HFF-Myc (cell line): ENCODE results near the gene OGFOD2.

ENCODE experiments used
- DNase-seq: peaks from one replicate; pipeline ENCODE4 v3.0.0-alpha.2; 2011; ENCODE audit warnings: low read depth; ENCODE audit errors: extremely low read depth
- H3K4me3 ChIP-seq: replicated peaks from 2 replicates; pipeline ENCODE4 v1.5.1; 2011; ENCODE audit warnings: low read depth, mild to moderate bottlenecking, control low read depth, low read length
- TF ChIP-seq, protein P1 (sequence below): IDR thresholded peaks from 2 replicates; pipeline ENCODE4 v1.5.1; 2012; ENCODE audit warnings: mild to moderate bottlenecking, low read depth, low read length, control low read depth; ENCODE audit errors: missing control alignments

OGFOD2 gene

GRCh38 chr12:122994781-122995502 lies 19.9 kb downstream of the OGFOD2 start:
- TF ChIP-seq, protein P1, sequence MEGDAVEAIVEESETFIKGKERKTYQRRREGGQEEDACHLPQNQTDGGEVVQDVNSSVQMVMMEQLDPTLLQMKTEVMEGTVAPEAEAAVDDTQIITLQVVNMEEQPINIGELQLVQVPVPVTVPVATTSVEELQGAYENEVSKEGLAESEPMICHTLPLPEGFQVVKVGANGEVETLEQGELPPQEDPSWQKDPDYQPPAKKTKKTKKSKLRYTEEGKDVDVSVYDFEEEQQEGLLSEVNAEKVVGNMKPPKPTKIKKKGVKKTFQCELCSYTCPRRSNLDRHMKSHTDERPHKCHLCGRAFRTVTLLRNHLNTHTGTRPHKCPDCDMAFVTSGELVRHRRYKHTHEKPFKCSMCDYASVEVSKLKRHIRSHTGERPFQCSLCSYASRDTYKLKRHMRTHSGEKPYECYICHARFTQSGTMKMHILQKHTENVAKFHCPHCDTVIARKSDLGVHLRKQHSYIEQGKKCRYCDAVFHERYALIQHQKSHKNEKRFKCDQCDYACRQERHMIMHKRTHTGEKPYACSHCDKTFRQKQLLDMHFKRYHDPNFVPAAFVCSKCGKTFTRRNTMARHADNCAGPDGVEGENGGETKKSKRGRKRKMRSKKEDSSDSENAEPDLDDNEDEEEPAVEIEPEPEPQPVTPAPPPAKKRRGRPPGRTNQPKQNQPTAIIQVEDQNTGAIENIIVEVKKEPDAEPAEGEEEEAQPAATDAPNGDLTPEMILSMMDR, result no peak
- no peak overlapping the region for H3K4me3 ChIP-seq
- no peak for DNase-seq

DNA sequence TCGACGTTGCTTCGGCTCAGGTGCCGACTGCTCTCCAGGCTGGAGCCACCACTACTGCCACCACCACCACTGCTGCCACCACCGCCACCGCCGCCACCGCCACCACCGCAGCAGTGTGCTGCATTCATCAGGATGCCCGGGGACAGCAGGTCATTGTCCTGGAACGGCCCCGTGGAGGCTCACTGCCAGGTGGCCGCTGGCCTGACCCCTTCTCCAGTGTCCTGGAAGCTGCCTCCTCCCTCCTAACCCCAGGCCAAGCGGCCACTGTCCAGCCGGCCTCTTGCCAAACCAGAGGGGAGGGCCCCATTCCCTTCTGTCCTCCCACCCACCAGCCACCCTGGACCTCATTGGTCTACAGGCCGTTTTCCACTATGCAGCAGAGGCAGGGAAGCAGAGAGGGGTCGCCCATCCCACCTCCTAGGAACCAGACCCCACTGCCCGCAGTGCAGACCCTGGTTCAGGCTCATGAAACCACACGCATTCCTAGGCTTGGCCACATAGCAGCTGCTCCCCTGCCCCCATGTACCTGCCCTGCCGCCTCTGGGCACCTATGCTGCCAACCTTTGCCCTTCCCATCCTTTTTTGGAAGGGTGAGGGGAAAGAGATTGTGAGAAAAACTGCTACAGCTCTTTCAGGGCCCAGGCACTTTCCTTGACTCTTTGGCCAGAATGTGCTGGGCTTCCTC lies 20.6 kb downstream of the OGFOD2 start:
- TF ChIP-seq, protein P1, result no peak
- no peak for DNase-seq
- H3K4me3 ChIP-seq, result no peak overlapping the region

DNA sequence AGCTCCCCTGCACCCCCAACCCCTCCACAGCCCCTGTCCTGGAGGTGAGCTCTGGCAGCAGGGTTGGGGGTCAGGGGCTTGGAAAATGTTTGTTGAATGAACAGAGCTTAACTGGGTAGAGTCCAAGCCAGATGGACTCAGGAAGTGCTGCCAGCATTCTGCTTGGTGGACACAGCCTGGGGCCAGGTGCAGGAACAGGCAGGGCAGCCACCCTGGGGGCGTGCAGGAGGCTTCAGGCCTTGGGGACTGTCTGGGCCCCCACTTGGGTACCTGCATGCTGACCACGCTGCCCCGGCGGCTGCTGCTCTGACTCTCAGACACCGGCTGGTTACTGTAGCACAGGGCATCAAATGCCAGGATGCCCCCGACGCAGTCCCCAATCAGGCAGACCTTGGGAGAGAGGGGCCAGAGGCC lies 21.2 kb downstream of the OGFOD2 start:
- TF ChIP-seq, protein P1, result no peak
- H3K4me3 ChIP-seq, result no peak overlapping the region
- DNase-seq, result no peak

GRCh38 chr12:122996621-122997342 lies 21.7 kb downstream of the OGFOD2 start:
- TF ChIP-seq, protein P1, result no peak
- H3K4me3 ChIP-seq, result no peak overlapping the region
- DNase-seq, result no peak

- TF ChIP-seq, protein P1, result no peak
- H3K4me3 ChIP-seq, result no peak overlapping the region
- DNase-seq, result no peak
Observed at GRCh38 chr12:122997343-122998250, 22.6 kb downstream of the OGFOD2 start.

GRCh38 chr12:122998316-122998715 lies 23.3 kb downstream of the OGFOD2 start:
- H3K4me3 ChIP-seq, result no peak overlapping the region
- DNase-seq, result no peak
- TF ChIP-seq, protein P1, result no peak
